ENCODE measurements around the gene GPR39. TPM values are rescaled to one million over a fixed set of nuclear protein-coding genes. Genes with fewer than 3 reads are reported as not detected.

The GPR39 gene
- polyA plus RNA-seq, 1 donor from 2014 or later: 1.1 TPM

- H3K27ac ChIP-seq (ENCODE audit: low read length): no peak overlapping the region
- no peaks in the 10 kb centered on the region for H4K20me1 ChIP-seq (ENCODE audit: insufficient read depth)
- no peaks in the 10 kb centered on the region for H3K9me3 ChIP-seq (ENCODE audit: low read length)
- H3K9me2 ChIP-seq (ENCODE audit: insufficient read depth, low read length): no peaks in the 10 kb centered on the region
- no peaks in the 10 kb centered on the region for H3F3A ChIP-seq (ENCODE audit: insufficient read depth, low read length, poor library complexity, severe bottlenecking)
- H3K27me3 ChIP-seq (ENCODE audit: insufficient read depth, low read depth, low read length): peaks cover 7% of the 10 kb centered on the region
- no peak overlapping the region for H3K4me2 ChIP-seq (ENCODE audit: low read length)
- no peak overlapping the region for H2AFZ ChIP-seq (ENCODE audit: low read depth, low read length)
- no peak for TF ChIP-seq TAF1 (IDR thresholded peaks at IDR 0.05; ENCODE audit: low read depth)
- TF ChIP-seq MXI1 (conservative IDR thresholded peaks at IDR 0.05; ENCODE audit: poor library complexity, severe bottlenecking): no peak
- no peak for TF ChIP-seq EP300 (conservative IDR thresholded peaks at IDR 0.05; ENCODE audit: poor library complexity, severe bottlenecking)
- TF ChIP-seq RAD21 (conservative IDR thresholded peaks at IDR 0.05): no peak
- no peak for TF ChIP-seq CTCF (IDR thresholded peaks at IDR 0.05; ENCODE audit: poor library complexity, severe bottlenecking)
- TF ChIP-seq, protein P1, sequence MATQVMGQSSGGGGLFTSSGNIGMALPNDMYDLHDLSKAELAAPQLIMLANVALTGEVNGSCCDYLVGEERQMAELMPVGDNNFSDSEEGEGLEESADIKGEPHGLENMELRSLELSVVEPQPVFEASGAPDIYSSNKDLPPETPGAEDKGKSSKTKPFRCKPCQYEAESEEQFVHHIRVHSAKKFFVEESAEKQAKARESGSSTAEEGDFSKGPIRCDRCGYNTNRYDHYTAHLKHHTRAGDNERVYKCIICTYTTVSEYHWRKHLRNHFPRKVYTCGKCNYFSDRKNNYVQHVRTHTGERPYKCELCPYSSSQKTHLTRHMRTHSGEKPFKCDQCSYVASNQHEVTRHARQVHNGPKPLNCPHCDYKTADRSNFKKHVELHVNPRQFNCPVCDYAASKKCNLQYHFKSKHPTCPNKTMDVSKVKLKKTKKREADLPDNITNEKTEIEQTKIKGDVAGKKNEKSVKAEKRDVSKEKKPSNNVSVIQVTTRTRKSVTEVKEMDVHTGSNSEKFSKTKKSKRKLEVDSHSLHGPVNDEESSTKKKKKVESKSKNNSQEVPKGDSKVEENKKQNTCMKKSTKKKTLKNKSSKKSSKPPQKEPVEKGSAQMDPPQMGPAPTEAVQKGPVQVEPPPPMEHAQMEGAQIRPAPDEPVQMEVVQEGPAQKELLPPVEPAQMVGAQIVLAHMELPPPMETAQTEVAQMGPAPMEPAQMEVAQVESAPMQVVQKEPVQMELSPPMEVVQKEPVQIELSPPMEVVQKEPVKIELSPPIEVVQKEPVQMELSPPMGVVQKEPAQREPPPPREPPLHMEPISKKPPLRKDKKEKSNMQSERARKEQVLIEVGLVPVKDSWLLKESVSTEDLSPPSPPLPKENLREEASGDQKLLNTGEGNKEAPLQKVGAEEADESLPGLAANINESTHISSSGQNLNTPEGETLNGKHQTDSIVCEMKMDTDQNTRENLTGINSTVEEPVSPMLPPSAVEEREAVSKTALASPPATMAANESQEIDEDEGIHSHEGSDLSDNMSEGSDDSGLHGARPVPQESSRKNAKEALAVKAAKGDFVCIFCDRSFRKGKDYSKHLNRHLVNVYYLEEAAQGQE (IDR thresholded peaks at IDR 0.05; ENCODE audit: borderline replicate concordance): no peak
- no peak for TF ChIP-seq SMC3 (conservative IDR thresholded peaks at IDR 0.05; ENCODE audit: poor library complexity)
- no peak for TF ChIP-seq POLR2AphosphoS5 (IDR thresholded peaks at IDR 0.05)
- TF ChIP-seq EZH2 (IDR thresholded peaks at IDR 0.05; ENCODE audit: borderline replicate concordance, insufficient read depth, low read length, poor library complexity, severe bottlenecking): no peak
- no peak overlapping the region for H3K9ac ChIP-seq (ENCODE audit: low read length)
- H3K4me3 ChIP-seq (ENCODE audit: low read length): no peak overlapping the region
- H3K36me3 ChIP-seq (ENCODE audit: insufficient read depth, low read length): no peaks in the 10 kb centered on the region
- H3K79me2 ChIP-seq (replicated peaks; ENCODE audit: insufficient read depth, low read length): no peaks in the 10 kb centered on the region
These were observed 2.6 kb downstream of the GPR39 start for GRCh38 chr2:132419235-132419634.

- H3K9me3 ChIP-seq (ENCODE audit: low read length): no peaks in the 10 kb centered on the region
- no peaks in the 10 kb centered on the region for H3F3A ChIP-seq (ENCODE audit: insufficient read depth, low read length, poor library complexity, severe bottlenecking)
- peak overlapping the region; percentile 5 for H3K4me2 ChIP-seq (ENCODE audit: low read length)
- no peaks in the 10 kb centered on the region for H3K79me2 ChIP-seq (replicated peaks; ENCODE audit: insufficient read depth, low read length)
- H3K4me3 ChIP-seq (ENCODE audit: low read length): no peak overlapping the region
- H3K9ac ChIP-seq (ENCODE audit: low read length): no peak overlapping the region
- no peak for TF ChIP-seq EZH2 (IDR thresholded peaks at IDR 0.05; ENCODE audit: borderline replicate concordance, insufficient read depth, low read length, poor library complexity, severe bottlenecking)
- no peak for TF ChIP-seq MXI1 (conservative IDR thresholded peaks at IDR 0.05; ENCODE audit: poor library complexity, severe bottlenecking)
- TF ChIP-seq RAD21 (conservative IDR thresholded peaks at IDR 0.05): no peak
- no peak for TF ChIP-seq POLR2AphosphoS5 (IDR thresholded peaks at IDR 0.05)
- TF ChIP-seq SMC3 (conservative IDR thresholded peaks at IDR 0.05; ENCODE audit: poor library complexity): no peak
- TF ChIP-seq, protein P1 (IDR thresholded peaks at IDR 0.05; ENCODE audit: borderline replicate concordance): no peak
- TF ChIP-seq CTCF (IDR thresholded peaks at IDR 0.05; ENCODE audit: poor library complexity, severe bottlenecking): no peak
- no peak for TF ChIP-seq EP300 (conservative IDR thresholded peaks at IDR 0.05; ENCODE audit: poor library complexity, severe bottlenecking)
- TF ChIP-seq TAF1 (IDR thresholded peaks at IDR 0.05; ENCODE audit: low read depth): no peak
- H2AFZ ChIP-seq (ENCODE audit: low read depth, low read length): no peak overlapping the region
- H3K27me3 ChIP-seq (ENCODE audit: insufficient read depth, low read depth, low read length): peaks cover 7% of the 10 kb centered on the region
- no peak overlapping the region for H3K27ac ChIP-seq (ENCODE audit: low read length)
- H4K20me1 ChIP-seq (ENCODE audit: insufficient read depth): no peaks in the 10 kb centered on the region
- no peaks in the 10 kb centered on the region for H3K9me2 ChIP-seq (ENCODE audit: insufficient read depth, low read length)
- no peaks in the 10 kb centered on the region for H3K36me3 ChIP-seq (ENCODE audit: insufficient read depth, low read length)
These were observed 3.3 kb downstream of the GPR39 start for GRCh38 chr2:132419941-132420340.
